ENCODE data around the gene TPD52L2.
"Not testable (repeated sequence)": the region's sequence is repeated elsewhere in the genome, so short reads cannot be mapped to it uniquely, and the experiment has no call there.

TPD52L2 gene

GRCh38 chr20:63836458-63837344 lies 28.4 kb upstream of the TPD52L2 start:
- no peak for DNase-seq

GRCh38 chr20:63837479-63837878 lies 27.6 kb upstream of the TPD52L2 start:
- DNase-seq, result no peak

- DNase-seq, result no peak
Observed at GRCh38 chr20:63839620-63840019, 25.4 kb upstream of the TPD52L2 start.

GRCh38 chr20:63840405-63840828 lies 24.7 kb upstream of the TPD52L2 start:
- DNase-seq, result no peak

GRCh38 chr20:63842258-63842657 lies 22.8 kb upstream of the TPD52L2 start:
- DNase-seq, result no peak

GRCh38 chr20:63843222-63843621 lies 21.8 kb upstream of the TPD52L2 start:
- no peak for DNase-seq

- no peak for DNase-seq
Observed at GRCh38 chr20:63843778-63844177, 21.3 kb upstream of the TPD52L2 start.

GRCh38 chr20:63844511-63844991 lies 20.5 kb upstream of the TPD52L2 start:
- DNase-seq, result no peak

- DNase-seq, result peak; percentile 45 to 53
Observed at GRCh38 chr20:63846128-63846771, 18.8 kb upstream of the TPD52L2 start.

- DNase-seq, result no peak
Observed at GRCh38 chr20:63846888-63847236, 18.2 kb upstream of the TPD52L2 start.

- no peak for DNase-seq
Observed at GRCh38 chr20:63847237-63848002, 17.6 kb upstream of the TPD52L2 start.

- no peak for DNase-seq
Observed at GRCh38 chr20:63848003-63848911, 16.8 kb upstream of the TPD52L2 start.

- no peak for DNase-seq
Observed at GRCh38 chr20:63850689-63851547, 14.2 kb upstream of the TPD52L2 start.

- DNase-seq, result not testable (repeated sequence)
Observed at GRCh38 chr20:63851548-63851943, 13.5 kb upstream of the TPD52L2 start.

- not testable (repeated sequence) for DNase-seq
Observed at GRCh38 chr20:63853733-63854068, 11.4 kb upstream of the TPD52L2 start.

GRCh38 chr20:63854069-63854765 lies 10.9 kb upstream of the TPD52L2 start:
- DNase-seq, result no peak

GRCh38 chr20:63854766-63855362 lies 10.2 kb upstream of the TPD52L2 start:
- no peak for DNase-seq

- DNase-seq, result no peak
Observed at GRCh38 chr20:63855363-63856097, 9.5 kb upstream of the TPD52L2 start.

GRCh38 chr20:63856098-63856511 lies 9.0 kb upstream of the TPD52L2 start:
- no peak for DNase-seq

Data from SHP77 (cell line).